NCI-H2196 treated with DMSO at 0.1 percent for 48 hours (cell line): ENCODE results near the gene KCNQ1.

Experiments used
- DNase-seq: peaks from one replicate; lab custom pipeline; 2025; ENCODE audit not compliant: unreplicated experiment; lab: John Stamatoyannopoulos, UW

Gene KCNQ1

GRCh38 chr11:2708151-2708581, 263.4 kb downstream of the KCNQ1 start:
- DNase-seq: no peak

- DNase-seq: no peak
These were observed 264.0 kb downstream of the KCNQ1 start for GRCh38 chr11:2708757-2709281.

GRCh38 chr11:2709429-2709828, 264.6 kb downstream of the KCNQ1 start:
- DNase-seq: no peak

- DNase-seq: no peak
These were observed 266.4 kb downstream of the KCNQ1 start for GRCh38 chr11:2711161-2711560.

- DNase-seq: no peak
These were observed 268.3 kb downstream of the KCNQ1 start for GRCh38 chr11:2713094-2713493.

- DNase-seq: no peak
These were observed 269.1 kb downstream of the KCNQ1 start for GRCh38 chr11:2713661-2714462.

GRCh38 chr11:2714463-2714800, 269.6 kb downstream of the KCNQ1 start:
- DNase-seq: no peak

- no peak for DNase-seq
These were observed 270.1 kb downstream of the KCNQ1 start for GRCh38 chr11:2714871-2715270.

GRCh38 chr11:2715716-2716350, 271.0 kb downstream of the KCNQ1 start:
- DNase-seq: no peak

- no peak for DNase-seq
These were observed 271.7 kb downstream of the KCNQ1 start for GRCh38 chr11:2716376-2717095.

GRCh38 chr11:2717561-2718325, 272.9 kb downstream of the KCNQ1 start:
- no peak for DNase-seq

- no peak for DNase-seq
These were observed 274.1 kb downstream of the KCNQ1 start for GRCh38 chr11:2718817-2719438.

GRCh38 chr11:2719831-2720590, 275.2 kb downstream of the KCNQ1 start:
- DNase-seq: no peak

GRCh38 chr11:2721210-2721916, 276.6 kb downstream of the KCNQ1 start:
- no peak for DNase-seq

- DNase-seq: no peak
These were observed 278.1 kb downstream of the KCNQ1 start for GRCh38 chr11:2722955-2723354.

GRCh38 chr11:2724104-2724503, 279.3 kb downstream of the KCNQ1 start:
- no peak for DNase-seq

- DNase-seq: no peak
These were observed 280.0 kb downstream of the KCNQ1 start for GRCh38 chr11:2724653-2725367.
